NCI-H2107 treated with DMSO at 0.1 percent for 48 hours (cell line): ENCODE data around the gene CKS1B.

Experiments used
- DNase-seq: peaks from one replicate; lab custom pipeline; 2025; ENCODE audit not compliant: unreplicated experiment; lab: John Stamatoyannopoulos, UW

Gene CKS1B

GRCh38 chr1:155001425-155001674, 26.9 kb downstream of the CKS1B start:
- no peak for DNase-seq

DNA sequence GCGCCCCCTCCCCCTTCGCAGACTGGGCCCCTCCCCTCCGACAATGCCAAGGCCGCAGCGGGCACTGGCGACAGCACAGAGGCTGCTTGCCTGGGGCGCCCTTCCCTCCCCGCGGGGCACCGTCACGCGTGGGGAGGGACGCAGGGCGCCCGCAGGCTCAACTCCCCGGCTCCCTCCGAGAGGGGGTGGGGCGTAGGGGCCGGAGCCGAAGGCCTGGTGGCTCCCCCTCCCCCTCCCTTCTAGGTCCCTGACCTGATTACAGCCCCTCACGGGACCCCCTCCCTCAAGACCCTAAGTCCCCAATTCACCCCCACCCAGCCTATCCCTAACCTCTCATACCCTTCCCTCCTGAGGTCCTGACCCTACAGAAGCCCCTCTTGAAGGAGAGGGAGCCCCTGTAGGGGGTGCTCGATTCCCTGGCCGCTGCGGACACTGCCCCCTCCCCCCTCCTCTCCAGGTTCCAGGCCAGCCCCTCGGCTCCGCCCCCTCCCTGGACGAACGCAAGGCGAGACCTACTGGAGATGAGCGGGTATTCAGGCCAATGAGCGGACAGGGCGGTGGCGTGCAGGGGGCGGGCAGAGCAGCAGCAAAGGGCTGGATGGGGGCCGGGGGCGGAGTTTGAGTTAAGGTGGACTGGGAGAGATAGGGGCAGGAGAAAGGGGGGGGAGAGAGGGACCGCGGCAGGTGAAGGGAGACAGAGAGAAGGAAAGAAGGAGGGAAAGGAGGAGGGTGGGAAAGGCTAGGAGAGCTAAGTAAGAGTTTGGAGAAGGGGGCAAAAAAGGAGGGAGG, 27.4 kb downstream of the CKS1B start:
- DNase-seq, result peak; percentile 99

GRCh38 chr1:155002464-155003226, 28.2 kb downstream of the CKS1B start, which contains the start of gene ZBTB7B:
Gene ZBTB7B (plus strand): TSS chr1:155002802. CDS start chr1:155014661, 11,859 bp downstream.
- DNase-seq, result no peak

DNA sequence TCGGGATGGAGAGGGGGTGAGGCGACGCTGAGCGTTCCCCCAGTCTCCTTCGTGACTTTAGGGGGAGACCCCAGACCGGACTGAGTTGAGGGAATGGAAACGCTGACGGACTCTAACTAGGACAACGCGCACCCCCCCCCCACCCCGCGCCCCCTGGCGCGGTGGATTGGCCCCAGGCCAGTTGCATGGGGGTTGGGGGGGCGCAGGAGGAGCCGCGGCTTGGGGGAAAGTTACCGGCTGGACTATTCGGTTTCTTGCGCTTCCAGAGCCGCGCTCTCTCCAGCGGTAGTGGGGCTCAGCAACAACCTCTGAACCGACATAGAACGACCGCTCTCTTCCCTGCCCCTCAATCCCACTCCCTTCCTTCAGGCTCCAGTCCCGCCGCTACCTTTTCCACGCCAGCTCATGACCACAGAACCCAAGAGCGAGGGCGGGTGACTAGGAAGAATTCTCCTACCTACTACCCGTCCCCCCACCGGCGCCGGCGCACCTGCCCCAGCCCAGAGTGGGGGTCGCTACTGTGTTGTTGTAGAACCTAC, 28.8 kb downstream of the CKS1B start:
- DNase-seq, result peak; percentile 37

DNA sequence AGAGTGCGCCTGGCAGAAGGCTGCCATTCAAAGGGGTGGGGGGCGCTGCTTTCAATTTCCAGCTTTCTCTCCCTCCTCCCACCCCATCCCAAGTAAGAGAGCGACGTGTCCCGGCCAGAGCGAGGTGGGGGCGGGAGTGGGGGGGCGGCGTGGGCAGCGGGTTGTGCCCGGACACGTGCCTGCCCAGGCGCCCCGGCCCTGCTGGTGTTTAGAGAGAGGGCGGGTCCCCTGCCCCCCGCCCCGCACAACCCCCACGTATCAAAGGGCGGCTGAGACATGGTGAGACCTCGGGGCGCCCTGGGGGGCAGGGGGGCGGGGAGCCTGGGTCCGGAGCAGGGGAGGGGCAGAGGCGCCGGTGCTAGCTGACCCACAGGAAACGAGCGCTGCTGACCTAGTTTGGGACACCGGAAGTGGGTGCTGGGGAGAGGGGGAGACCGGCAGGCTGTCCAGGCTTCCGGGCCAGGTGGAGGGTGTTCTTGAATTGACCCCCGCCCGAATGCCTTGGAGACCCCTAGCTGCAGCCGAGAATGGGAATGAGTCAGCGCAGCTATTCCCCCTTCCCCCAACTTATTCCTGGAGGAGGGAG, 29.4 kb downstream of the CKS1B start:
- no peak for DNase-seq

DNA sequence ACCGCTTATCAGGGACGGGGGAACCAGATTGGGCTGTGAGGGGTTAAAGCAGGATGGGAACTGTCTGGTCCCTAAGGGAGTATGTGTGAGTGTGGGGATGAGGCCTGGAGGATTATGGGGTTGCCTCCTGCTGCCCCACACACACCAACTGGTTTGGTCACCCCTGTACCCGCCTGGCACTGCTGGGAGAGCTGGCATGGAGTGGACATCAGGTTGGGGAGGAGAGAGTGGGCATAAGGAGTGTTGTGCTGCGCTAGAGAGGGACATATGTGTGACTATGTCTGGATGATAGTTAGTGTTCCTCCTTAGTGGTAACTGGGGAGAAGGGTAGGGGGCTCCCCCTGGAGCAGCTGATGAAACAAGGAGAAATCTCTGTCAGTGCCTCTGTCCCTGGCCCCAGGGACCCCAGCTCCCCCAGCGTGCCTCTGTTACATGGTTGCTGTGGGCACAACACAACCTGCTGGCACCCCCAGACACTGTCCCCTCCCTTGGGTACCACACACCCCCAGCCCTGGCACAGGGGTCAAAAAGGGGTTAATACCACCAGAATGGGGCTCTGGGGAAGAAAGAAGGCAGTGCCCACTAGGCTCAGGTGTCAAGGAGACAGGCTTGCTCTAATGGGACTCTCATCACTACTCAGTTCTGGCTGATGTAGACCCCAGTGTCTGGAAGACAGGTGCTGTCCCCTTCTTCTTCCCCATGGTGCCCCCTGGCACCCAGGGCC, 30.0 kb downstream of the CKS1B start:
- DNase-seq, result no peak

GRCh38 chr1:155005076-155006011, 30.9 kb downstream of the CKS1B start:
- DNase-seq, result no peak

DNA sequence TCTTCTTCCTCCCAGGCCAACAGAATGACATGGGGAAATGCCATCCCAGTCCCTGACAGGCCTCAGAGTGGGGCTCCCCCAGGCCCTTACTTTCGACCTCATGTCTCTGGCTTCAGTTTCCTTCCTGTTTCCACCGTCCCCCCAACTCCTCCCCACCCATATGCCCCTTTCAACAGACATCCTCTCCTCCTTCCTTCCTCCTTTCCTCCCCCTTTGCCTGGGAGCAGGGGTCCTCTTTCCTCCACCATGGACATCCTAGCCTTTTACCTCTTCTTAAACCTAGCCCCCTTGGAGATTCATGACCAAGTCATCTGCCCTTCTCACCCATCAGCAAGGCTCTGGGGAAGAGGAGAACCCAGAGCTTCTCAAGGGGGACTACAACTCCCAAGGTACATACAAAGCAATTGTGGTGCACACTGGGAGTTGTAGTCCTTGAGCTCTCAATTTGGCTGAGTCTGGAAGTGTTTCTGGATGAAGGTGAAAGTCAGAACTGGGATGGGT, 32.2 kb downstream of the CKS1B start:
- no peak for DNase-seq

GRCh38 chr1:155007251-155007828, 32.9 kb downstream of the CKS1B start:
- no peak for DNase-seq

DNA sequence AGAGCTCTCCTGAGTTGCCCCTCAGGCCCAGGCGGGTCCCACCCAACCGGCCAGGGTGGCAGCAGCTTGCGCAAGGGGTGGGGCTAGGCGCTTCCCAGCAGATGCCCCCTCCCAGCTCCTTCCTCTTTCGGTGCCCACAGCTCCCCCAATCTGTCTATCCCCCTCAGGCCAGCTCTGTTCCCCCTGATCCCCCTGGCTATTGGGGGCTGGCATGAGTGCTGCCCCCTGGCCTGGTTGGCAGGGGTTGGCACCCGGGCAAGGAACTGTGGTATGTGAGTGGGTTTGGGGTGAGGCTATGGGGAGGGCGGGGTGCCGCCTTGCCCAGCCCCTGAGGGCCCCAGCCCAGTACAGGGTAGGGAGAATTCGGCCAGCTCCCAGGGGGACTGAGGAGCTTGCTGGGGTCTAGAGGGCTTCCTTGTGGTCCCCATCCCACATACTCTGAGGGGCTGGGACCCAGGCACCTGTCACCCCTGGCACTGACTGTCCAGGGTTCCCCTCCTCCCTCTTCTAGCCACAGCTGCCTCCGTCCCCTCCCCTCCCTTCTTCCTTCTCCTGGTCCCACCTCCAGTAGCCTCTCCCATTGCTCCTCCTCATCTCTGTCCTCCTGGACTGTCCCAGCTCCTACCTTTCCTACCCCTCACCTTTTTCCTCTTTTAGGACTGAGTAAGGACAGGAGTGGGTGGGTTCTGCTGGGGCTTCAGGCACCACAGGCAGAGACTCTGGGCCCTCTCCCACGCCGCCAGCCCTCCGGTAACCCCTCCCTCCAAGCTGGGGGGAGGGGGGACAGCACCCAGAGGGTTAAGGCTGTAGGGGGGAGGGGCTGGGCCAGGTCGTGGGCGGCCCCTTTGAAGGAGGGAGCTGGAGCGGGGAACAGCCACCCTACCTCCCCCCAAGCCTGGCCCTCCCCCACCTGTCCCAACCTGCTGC, 33.8 kb downstream of the CKS1B start:
- DNase-seq, result no peak

DNA sequence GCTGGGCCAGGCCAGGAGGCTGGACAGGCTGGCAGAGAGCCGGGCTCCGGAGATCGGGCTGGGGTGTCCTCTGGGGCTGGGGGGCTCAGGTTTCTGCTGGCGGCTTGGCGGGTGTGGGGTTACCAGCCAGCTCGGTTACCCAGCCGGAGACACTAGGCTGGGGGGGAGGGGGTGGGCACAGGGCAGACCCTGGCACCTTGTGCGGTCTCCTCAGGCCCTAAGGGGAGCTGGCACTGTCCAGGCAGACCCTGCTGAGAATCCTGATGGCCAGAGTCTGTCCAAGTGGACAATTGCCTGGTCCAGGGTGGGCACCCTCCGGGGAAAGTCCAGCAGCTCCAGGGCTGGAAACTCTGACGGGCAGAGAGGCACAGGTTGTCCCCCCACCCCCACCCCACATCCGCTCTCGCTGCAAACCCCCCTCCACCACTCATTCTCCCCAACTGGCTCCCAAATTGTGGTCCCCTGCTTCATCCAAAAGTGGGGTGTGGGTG, 34.8 kb downstream of the CKS1B start:
- DNase-seq, result no peak

DNA sequence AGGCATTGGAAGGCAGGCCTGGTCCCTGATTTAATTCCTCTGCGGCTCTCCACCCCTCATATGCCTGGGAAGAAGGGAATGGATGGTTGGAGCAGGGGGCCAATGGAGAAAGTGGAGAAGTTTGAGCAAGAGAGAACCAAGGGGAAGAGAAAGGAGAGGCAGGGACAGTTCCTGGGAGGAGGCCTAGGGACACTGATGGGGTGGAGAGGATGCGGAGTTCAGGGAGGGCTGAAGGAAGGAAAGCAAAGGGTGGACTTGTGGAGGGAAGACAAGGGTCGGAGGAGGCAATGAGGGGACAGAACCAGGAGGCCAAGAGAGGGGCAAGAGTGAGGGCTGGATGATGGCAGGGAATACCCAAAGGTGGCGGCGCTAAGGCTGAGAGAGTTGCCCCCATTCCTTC, 35.3 kb downstream of the CKS1B start:
- no peak for DNase-seq

GRCh38 chr1:155010211-155010918, 35.9 kb downstream of the CKS1B start:
- no peak for DNase-seq

DNA sequence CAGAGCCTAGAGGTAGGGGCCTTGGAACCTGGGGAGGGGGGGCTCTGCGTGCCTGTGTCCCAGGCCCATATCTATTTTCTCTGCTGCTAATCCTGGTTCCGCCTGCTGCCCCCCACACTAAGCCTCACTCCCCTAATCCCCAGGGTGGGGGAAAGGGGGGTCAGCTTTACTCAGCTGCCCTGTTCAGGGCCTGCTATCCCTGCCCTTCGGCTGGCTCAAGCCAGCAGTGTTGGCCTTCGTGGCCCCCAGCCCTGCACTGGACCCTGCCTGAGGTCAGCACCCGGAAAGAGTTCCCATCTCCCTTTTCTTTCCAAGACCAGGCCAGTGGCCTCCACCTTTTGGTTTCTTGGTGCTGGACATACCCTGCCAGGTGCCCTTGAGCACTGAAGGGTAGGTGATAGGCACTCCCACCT, 36.5 kb downstream of the CKS1B start:
- DNase-seq, result no peak

DNA sequence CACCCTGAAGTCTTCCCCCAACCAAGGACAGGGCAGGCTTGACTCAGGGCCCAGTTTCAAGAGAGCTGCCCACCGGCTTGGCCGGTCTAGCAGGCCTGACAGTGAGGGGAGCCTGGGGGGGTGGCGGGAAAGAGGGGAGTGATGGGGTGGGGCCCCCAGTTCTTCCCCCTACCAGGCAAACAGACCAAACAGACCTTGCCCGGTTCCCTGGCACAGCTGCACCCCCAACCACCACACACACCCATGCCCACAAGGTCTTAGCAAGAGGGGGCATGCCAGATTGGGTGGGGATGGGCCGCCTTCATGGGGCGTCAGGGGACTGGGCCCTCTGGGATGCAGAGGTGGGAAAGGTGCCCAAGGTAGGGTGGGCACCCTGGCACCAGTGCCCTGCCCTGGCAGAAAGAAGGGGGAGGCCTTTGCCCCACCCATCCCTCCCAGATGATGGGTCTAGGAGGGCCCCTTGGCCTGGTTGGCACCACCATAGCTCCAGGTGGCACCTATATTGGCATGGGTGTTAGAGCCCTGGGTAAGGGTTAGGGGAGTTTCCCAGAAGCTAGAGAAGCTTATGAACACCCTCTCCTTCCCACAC, 37.0 kb downstream of the CKS1B start:
- DNase-seq, result no peak

DNA sequence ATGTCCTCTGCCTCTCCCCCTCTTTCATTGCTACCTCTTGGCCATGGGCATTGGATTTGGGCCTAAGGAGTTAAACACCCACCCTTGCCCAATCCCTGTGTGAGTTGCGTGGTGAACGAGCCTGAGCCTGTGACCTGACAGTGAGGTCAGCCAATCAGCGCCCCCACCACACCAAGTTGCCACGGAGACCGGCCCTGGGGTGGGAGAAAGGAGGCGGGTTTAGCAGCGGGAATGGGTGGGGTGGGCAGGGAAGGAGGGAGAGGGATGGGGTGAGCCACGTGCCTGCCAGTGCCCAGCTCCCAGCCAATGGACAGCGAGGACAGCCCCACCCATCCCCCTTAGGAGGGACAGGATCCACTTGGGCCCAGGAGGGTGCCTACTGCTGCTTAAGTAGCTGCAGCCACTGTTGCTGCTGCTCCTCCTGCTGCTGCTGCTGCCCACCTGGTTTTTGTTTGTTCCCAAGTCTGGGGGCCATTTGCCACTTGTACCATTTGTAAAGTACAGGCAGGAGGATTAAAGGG, 37.6 kb downstream of the CKS1B start:
- DNase-seq, result peak; percentile 61
